ENCODE results near the gene MIEF1.
"Not testable (repeated sequence)": the region's sequence is repeated elsewhere in the genome, so short reads cannot be mapped to it uniquely, and the experiment has no call there.

Gene MIEF1

GRCh38 chr22:39489094-39490068 is 12.7 kb upstream of the MIEF1 start:
- no peak for DNase-seq (ENCODE audit: low read depth in 1 of 2, low spot score in 1 of 2)

DNA sequence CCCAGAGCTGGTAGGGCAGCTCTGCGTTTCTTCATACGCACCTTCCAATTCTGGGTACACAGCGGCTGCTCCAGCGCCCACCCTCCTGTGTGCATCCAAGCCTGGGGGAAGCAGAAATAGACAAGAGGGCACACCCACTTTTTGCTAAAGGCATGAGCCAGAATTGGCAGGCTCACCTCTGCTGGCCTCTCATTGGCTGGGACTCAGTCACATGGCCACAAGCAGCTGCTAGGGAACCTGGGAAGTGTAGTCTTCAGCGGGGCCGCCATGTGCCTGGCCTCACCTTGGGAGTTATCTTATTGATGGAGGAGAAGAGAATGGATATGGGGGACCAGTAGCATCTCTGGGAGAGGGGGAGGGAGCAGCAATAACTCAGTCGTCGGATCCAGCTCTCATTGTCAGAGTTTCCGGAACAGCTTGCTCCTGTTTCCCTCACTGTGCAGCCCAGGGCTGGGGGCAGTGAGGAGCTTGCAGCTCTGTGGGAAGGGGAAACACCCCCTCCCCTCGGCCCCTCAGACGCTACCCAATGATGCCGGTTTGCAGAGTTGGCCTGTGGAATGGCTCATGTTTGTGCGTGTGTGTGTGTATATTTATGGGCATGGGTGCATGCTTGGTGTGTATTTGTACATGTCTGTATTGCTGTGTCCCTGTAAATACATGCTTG is 11.8 kb upstream of the MIEF1 start:
- DNase-seq (ENCODE audit: low read depth in 1 of 2, low spot score in 1 of 2), result peak; percentile 42 to 79

- no peak for DNase-seq (ENCODE audit: low read depth in 1 of 2, low spot score in 1 of 2)
Observed at GRCh38 chr22:39490966-39491680, 11.0 kb upstream of the MIEF1 start.

DNA sequence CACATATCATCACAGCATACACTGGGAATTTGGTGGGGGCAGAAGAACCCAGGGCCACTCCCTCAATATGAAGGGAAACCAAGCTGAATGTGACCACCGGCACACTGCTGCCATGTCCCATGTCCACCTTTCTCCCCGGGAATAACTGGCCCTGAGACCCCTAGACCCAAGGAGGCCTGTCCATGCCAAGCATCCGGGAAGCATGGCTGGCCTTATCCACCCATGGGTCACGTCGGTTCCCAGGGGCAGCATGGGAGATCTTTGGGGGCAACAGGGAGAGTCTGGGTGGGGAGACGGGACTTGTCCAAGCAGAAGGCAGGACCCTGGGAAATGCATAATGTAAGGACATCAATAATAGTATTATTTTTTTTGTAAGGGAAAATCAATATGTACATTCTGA is 10.4 kb upstream of the MIEF1 start:
- DNase-seq (ENCODE audit: low read depth in 1 of 2, low spot score in 1 of 2), result no peak

DNA sequence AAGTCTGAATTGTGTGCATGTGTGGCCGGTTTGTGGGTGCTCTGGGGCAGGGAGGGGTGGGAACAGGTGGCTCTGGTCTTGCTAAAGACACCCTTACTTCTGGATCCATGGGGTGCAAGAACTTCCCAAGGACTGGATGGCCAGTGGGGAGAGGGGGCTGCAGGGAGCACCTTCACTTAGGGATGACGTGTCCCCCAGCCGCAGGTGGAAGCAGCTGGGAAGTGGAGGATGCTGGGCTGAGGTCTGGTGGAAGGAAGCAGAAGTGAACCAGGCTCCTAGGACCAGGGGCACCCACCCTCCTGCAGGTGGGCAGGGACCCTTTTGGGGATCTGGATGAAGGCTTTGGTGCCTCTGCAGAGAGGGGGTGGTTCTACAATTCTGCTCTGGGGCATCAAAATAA is 9.9 kb upstream of the MIEF1 start:
- DNase-seq (ENCODE audit: low read depth in 1 of 2, low spot score in 1 of 2), result no peak

DNA sequence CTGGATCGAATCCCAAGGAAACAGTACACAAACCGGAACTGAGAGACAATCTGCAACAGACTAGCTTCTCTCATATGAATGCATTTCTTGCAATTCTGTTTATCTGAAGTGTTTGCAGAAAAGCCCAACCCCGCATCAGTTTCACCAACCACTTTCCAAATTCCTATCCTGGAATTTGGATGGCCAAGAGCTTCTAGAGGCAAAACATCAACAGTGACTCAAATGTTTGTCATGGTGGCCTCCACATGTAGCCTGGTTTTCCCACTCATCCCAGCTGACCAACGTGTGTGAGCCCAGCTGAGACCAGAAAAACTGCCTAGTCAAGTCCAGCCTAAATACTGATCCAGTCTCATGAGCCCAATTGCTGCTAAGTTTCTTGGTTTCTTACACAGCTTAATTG is 8.3 kb upstream of the MIEF1 start:
- no peak for DNase-seq (ENCODE audit: low read depth in 1 of 2, low spot score in 1 of 2)

GRCh38 chr22:39494471-39495120 is 7.5 kb upstream of the MIEF1 start:
- DNase-seq (ENCODE audit: low read depth in 1 of 2, low spot score in 1 of 2), result no peak

DNA sequence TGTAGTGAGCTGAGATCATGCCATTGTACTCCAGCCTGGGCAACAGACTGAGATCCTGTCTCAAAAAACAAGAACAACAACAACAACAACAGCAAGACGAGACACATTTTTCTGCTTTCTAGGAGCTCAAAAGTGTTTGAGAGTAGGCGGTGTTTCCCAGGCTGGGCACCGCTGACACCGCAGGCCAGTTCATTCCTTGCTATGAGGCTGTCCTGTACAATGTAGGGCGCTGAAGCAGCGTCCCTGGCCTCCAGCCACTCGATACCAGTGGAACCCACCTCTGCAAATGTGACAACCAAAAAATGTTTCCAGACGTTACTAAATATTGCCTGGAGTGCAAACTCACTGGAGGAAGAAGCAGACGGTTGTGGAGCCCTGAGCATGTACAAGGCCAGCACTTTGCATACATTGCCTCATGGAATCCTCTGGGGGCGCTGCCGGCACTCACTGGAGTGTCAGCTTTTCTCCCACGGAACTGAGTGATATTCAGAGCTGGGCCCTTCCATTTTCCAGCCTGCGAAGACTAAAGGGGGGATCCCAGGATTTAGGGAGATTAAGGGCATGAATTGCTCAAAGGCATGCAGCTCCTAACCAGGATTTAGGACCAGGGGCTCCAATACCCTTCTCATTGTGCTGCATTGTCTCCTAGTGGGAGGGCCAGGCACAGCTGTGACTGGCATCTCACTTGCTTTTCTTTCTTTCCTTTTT is 5.8 kb upstream of the MIEF1 start:
- DNase-seq (ENCODE audit: low read depth in 1 of 2, low spot score in 1 of 2), result peak; percentile 28 to 55

- no peak for DNase-seq (ENCODE audit: low read depth in 1 of 2, low spot score in 1 of 2)
Observed at GRCh38 chr22:39497429-39497828, 4.7 kb upstream of the MIEF1 start.

DNA sequence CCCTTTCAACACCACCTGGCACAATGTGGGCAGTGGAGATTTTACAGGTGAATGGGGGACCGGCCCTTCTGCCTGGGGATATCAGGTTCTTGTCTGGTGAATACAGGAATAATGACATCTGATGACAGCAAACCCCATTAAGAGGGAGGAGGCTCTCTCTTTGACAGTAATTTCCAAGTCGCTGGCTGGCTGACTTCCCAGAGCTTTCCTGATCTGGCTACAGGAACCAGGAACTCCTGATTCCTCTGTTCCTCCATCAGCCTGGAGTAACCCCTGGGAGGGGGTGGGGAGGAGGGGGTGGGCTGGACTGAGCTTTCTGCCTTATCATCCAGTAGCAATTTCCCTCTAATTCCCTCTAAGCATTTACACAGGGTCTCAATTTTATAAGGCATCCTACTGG is 3.7 kb upstream of the MIEF1 start:
- DNase-seq (ENCODE audit: low read depth in 1 of 2, low spot score in 1 of 2), result no peak

DNA sequence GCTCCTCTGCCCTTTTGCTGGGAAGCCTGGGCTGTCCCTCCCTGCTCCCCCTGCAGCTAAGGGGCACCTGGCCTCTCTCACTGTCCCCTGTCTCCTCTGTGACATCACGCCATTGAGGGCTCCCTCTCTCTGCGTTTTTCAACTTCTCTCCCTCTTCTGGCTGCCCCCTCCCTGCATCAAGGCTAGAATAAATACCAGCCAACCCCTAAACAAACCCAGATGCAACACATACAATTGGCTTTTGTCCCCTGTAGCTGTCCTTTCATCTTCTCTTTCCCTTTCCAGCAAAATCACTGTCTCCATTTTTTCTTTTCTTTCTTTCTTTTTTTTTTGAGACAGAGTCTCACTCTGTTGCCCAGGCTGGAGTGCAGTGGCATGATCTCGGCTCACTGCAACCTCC is 3.3 kb upstream of the MIEF1 start:
- no peak for DNase-seq (ENCODE audit: low read depth in 1 of 2, low spot score in 1 of 2)

DNA sequence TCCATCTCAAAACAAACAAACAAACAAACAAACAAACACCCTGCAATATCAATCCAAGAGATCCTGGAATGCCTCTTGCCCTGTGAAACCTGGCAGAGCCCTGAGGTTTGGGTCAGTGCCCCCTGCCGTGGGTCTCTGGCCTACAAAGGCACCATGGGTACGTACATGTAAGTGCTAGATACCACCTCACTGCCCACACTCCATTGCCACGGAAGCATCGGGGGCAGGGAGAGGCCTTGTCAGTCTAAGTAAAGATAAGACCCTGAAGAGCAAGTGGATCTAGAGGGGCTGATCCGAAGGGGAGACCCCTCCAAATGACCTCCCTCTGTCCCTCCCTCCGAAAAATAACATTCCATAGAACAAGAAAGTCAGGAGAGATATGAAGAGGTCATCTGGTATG is 2.0 kb upstream of the MIEF1 start:
- no peak for DNase-seq (ENCODE audit: low read depth in 1 of 2, low spot score in 1 of 2)

- DNase-seq (ENCODE audit: low read depth in 1 of 2, low spot score in 1 of 2), result no peak
Observed at GRCh38 chr22:39501644-39502108, 414 bp upstream of the MIEF1 start.

GRCh38 chr22:39502789-39503409 is 809 bp downstream of the MIEF1 start:
- DNase-seq (ENCODE audit: low read depth in 1 of 2, low spot score in 1 of 2), result no peak

- DNase-seq (ENCODE audit: low read depth in 1 of 2, low spot score in 1 of 2), result no peak
Observed at GRCh38 chr22:39503630-39504029, 1.5 kb downstream of the MIEF1 start.

DNA sequence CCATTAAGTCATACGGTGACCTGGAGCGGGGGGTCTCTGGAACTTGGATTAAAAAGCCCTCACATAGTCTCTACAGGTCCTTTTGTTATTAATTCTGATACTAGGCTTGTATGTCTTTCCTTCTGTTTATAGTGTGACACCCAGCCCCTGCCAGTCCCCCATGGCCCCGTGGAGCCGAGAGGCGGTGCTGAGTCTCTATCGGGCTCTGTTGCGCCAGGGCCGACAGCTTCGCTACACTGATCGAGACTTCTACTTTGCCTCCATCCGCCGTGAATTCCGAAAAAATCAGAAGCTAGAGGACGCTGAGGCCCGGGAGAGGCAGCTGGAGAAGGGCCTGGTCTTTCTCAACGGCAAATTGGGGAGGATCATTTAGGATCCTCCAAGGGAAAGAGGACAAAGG is 2.0 kb downstream of the MIEF1 start:
- no peak for DNase-seq (ENCODE audit: low read depth in 1 of 2, low spot score in 1 of 2)

DNA sequence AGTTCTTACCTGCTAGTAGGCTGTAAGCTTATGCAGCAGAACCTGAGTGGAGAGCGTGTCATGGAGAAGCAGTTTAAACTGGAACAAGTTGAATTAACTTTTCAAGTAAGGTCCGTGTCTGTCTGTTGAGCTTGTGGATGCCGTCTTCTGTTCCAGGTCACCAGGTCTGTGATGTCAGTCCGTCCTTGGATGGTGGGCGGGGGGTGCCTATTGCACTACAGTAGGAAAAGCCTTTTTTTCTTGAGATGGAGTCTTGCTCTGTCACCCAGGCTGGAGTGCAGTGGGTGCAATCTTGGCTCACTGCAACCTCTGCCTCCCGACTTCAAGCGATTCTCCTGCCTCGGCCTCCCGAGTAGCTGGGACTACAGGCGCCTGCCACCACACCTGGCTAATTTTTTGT is 4.9 kb downstream of the MIEF1 start:
- DNase-seq (ENCODE audit: low read depth in 1 of 2, low spot score in 1 of 2), result not testable (repeated sequence)

- DNase-seq (ENCODE audit: low read depth in 1 of 2, low spot score in 1 of 2), result no peak
Observed at GRCh38 chr22:39508393-39508792, 6.3 kb downstream of the MIEF1 start.

DNA sequence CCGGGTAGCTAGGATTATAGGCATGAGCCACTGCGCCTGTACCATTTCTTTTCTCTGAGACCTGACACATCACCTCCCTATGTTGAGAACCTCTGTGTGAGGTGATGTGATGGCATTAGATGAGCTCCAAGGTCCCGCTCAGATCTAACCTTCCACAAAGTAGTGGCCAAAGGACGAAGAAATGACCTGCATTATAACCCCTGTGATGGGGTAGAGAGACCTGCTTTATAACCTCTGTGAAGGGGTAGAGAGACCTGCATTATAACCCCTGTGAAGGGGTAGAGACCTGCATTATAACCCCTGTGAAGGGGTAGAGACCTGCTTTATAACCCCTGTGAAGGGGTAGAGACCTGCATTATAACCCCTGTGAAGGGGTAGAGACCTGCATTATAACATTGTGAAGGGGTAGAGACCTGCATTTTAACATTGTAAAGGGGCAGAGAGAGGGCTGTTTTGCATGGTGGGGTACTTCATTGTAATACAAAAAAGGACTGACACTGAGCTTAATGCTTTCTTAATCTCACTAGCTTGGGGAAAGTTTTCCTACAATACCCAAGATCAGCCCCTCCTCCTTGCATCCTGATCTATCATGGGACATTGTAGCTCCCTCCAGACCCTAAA is 8.5 kb downstream of the MIEF1 start:
- no peak for DNase-seq (ENCODE audit: low read depth in 1 of 2, low spot score in 1 of 2)

DNA sequence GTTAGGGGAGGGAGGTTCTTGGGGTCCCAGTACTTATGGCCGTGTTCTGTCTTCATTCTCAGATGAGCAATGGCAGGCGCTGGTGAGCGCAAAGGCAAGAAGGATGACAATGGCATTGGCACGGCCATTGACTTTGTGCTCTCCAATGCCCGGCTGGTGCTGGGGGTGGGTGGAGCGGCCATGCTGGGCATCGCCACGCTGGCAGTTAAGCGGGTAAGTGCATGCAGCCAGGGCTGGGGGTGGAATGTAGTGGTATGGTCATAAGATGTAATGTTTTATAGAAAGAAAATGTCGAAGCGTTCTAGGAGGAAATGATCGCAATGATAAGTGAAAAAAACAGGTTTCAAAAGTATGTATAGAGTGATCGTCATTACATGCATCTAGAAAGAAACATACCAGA is 9.1 kb downstream of the MIEF1 start:
- DNase-seq (ENCODE audit: low read depth in 1 of 2, low spot score in 1 of 2), result no peak

All from activated CD4-positive, alpha-beta T cell treated with anti-CD3 and anti-CD28 coated beads, Interleukin-2, amount 50 U/mL, for 24 hours (primary cell).